Endothelial cell of umbilical vein (primary cell): ENCODE data around the gene TSPEAR.

ENCODE experiments used
- CTCF ChIP-seq, 2 donors: IDR thresholded peaks; 1 replicate in 1 of 2; 2 replicates in 1 of 2; pipeline ENCODE4 v1.5.1; 2011; ENCODE audit warnings: low read length in 2 of 2, mild to moderate bottlenecking in 2 of 2, moderate library complexity in 2 of 2, control low read depth in 1 of 2, inconsistent platforms in 1 of 2, low read depth in 1 of 2; ENCODE audit not compliant: insufficient read depth in 1 of 2; ENCODE audit errors: extremely low read depth in 1 of 2
- POLR2A ChIP-seq: IDR thresholded peaks from 2 replicates; pipeline ENCODE4 v1.6.1; 2012; ENCODE audit warnings: low read depth, mild to moderate bottlenecking, control low read depth, low read length
- POLR2AphosphoS5 ChIP-seq: IDR thresholded peaks from 2 replicates; pipeline ENCODE4 v1.6.1; 2012; ENCODE audit warnings: low read depth, mild to moderate bottlenecking, control low read depth, low read length, moderate library complexity; ENCODE audit not compliant: insufficient read depth
- TF ChIP-seq, protein P1 (sequence below): IDR thresholded peaks from 2 replicates; pipeline ENCODE4 v1.6.1; 2011; ENCODE audit not compliant: insufficient read depth, insufficient read length

- no peak for TF ChIP-seq CTCF (IDR thresholded peaks at IDR 0.05; ENCODE audit: extremely low read depth in 1 of 2, insufficient read depth in 1 of 2, low read depth in 1 of 2, low read length in 2 of 2)
- no peak for TF ChIP-seq POLR2AphosphoS5
- TF ChIP-seq, protein P1, sequence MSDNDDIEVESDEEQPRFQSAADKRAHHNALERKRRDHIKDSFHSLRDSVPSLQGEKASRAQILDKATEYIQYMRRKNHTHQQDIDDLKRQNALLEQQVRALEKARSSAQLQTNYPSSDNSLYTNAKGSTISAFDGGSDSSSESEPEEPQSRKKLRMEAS, result no peak
- no peak for TF ChIP-seq POLR2A
Measured at GRCh38 chr21:44701541-44701940, 9.8 kb downstream of the TSPEAR start.
